HG03457 (cell line): Measurements from ENCODE around the gene RDH13.
"Not testable (repeated sequence)": the region's sequence is repeated elsewhere in the genome, so short reads cannot be mapped to it uniquely, and the experiment has no call there.

Experiments used
- ATAC-seq: cut with Tn5 transposase; IDR thresholded peaks from one replicate; pipeline ENCODE4 v1.9.1; 2021; ENCODE audit warnings: moderate number of reproducible peaks; ENCODE audit not compliant: unreplicated experiment

The RDH13 gene

DNA sequence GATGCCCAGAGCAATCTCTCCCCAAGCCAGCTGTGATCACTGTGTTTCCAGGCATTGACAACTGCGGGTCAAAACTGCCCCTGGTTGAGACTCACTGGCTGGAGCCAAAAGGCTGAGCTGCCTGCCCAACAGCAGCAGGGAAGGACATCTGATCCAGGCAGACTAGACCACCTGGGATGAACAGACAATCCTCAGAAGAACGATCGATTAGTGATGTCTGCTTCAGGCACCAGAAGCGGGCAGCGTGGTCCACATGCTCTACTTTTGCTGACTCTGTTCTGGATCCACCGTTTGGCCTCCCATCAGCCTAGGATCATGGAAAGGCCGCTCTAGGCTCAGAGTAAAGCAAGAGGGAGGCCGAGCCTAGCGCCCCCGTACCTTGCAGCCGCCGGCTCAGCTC, 15.0 kb downstream of the RDH13 start:
- no peak for ATAC-seq

GRCh38 chr19:55046975-55047622, 15.8 kb downstream of the RDH13 start:
- no peak for ATAC-seq

DNA sequence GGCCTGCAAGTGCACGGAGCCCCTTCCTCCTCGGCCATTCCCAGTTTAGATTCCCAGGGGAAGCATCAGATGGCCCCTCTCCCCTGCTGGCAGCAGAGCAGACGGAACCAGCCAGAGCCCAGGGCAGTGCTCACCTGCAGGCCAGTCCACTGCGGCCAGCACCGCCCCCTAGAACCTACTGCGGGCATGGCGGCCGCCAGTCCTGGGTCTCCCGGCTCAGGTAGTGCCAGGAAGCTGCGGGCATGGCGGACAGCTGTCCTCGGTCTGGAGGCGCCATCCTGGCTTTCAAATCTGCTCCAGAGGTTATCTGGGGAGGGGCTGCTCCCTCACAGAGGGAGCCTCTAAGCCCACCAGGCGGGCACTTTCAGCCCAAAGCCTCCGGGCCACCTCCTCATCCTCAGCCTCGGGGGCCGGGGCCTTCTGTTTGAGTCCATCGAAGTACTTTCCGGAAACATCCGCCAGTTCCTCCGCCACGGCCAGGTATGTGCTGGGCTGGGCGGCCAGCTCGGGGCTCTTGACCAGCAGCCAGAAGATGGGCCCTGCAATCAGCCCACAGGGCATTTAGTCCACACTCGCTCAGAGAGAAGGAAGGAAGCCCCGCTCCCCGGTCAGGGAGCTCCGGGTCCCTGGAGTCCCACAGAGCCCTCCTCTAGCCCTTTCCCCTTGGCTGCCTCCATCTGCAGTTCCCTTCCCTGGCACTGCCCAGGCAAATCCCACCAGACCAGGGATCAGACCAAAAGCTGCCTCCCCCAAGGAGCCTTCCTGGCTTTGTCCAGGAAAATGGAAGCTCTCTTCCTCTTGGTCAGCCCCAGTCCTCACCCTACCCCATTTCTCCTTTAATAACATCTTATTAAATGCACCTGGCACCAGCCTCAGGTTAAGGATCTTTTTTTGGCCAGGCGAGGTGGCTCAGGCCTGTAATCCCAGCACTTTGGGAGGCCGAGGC, 17.9 kb downstream of the RDH13 start:
- ATAC-seq = no peak

- ATAC-seq = no peak
These were observed 18.7 kb downstream of the RDH13 start for GRCh38 chr19:55044286-55044685.

DNA sequence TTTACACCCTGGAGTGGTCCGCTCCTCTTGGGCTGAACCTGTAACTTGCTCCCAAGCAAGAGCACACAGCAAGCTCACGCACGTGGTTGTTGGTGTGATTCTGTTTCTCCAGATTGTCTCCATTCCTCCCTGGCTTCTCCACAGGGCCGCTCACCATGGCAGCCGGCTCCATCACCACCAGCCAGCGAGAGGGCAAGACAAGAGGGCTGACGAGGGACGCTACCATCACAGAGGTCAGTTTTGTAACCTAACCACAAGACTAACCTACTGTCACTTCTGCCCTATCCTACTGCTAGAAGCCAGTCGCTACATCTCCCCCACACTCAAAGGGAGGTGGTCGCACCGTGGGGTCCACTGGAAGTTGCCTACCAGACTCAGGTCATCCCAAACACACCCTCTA, 20.3 kb downstream of the RDH13 start:
- ATAC-seq = no peak

DNA sequence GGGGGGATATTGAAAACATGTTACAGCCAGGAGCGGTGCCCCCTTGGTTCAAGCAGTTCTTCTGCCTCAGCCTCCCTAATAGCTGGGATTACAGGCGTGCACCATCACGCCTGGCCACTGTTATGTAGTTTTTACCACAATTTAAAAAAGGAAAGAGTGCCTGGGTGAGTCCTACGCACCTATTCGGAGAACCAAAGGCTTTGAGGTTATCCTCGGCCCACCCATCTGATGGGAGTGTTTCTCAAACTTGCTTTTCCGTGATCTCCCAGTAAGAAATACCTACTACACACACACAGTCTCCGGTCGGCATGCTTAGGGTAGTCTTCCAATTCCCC, 20.6 kb downstream of the RDH13 start:
- no peak for ATAC-seq

- no peak for ATAC-seq
These were observed 21.2 kb downstream of the RDH13 start for GRCh38 chr19:55041627-55042343.

DNA sequence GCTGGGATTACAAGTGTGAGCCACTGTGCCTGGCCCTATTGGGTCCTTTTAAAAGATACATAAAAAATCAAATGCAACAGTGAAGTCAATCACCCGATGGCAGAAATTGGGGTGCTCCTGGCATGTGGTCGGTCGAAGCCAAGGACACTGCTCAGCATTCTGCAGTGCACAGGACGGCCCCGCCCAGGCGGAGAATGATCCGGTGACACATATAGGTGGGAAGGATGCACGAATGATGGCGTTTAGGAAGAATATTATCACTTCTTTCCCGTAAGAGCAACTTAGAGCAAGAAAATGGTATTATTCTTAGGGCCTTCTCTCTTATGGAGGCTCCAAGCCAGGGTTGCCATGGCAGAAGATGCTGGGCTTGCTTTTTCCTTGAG, 21.7 kb downstream of the RDH13 start:
- no peak for ATAC-seq

GRCh38 chr19:55040654-55041053, 22.3 kb downstream of the RDH13 start:
- ATAC-seq = not testable (repeated sequence)

GRCh38 chr19:55037603-55038002, 25.3 kb downstream of the RDH13 start:
- not testable (repeated sequence) for ATAC-seq

GRCh38 chr19:55036058-55036457, 26.9 kb downstream of the RDH13 start:
- ATAC-seq = no peak

DNA sequence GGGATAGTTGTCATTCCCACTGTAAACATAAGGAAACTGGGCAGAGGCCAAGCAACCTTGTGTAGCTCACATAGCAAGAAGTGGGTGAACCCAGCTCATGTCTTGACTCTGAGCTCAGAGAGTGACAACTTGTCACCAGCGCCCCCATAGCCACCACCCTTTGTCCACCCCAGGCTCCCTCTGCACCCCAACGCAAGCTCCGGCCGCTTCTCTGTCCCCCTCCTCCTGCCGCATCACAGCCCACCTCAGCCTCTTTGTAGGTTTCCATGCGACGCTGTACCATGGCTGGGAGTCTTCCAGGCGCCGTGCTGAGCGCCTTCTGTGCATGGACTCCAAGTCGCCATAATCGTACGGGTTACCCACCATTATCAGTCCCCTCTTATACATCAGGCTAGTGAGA, 28.2 kb downstream of the RDH13 start:
- ATAC-seq = no peak

GRCh38 chr19:55032976-55033643, 29.8 kb downstream of the RDH13 start:
- ATAC-seq = not testable (repeated sequence)

- no peak for ATAC-seq
These were observed 30.7 kb downstream of the RDH13 start for GRCh38 chr19:55032170-55032800.

GRCh38 chr19:55031178-55031577, 31.8 kb downstream of the RDH13 start:
- no peak for ATAC-seq

DNA sequence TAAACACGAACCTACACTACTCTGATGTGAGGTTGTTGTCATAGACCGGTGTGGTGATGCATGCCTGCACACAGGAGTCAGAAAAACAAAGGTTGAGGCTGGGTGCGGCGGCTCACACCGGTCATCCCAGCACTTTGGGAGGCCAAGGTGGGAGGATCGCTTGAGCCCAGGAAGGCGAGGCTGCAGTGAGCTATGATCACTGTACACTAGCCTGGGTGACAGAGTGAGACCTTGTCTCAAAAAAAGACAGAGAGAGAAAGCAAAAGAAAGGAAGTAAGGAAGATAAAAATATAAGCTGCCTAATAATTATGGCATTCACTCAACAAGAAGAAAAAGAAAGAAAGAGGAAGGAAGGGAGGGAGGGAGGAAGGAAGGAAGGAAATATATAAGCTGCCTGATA, 34.2 kb downstream of the RDH13 start:
- no peak for ATAC-seq

GRCh38 chr19:55027472-55028337, 35.2 kb downstream of the RDH13 start:
- ATAC-seq = no peak

DNA sequence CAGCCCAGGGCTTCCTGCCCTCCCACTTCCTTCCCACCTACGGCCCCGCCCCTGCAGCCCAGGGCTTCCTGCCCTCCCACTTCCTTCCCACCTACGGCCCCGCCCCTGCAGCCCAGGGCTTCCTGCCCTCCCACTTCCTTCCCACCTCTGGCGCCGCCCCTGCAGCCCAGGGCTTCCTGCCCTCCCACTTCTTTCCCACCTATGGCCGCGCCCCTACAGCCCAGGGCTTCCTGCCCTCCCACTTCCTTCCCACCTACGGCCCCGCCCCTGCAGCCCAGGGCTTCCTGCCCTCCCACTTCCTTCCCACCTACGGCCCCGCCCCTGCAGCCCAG, 35.8 kb downstream of the RDH13 start:
- ATAC-seq = not testable (repeated sequence)

DNA sequence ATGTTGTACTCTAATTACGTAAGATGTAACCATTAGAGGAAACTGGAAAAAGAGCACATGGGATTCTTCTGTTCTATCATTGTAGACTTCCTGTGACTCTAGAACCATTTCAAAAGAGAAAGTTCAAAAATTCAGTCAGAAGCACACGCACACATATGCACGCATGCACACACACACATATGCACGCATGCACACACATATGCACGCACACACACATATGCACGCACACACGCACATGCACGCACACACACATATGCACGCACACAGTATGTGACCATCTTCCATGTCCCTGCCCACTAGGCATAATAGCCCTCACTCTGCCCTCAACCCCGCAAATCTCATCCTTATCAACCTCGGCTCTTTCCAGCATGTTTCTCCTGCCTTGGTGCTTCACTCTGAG, 38.8 kb downstream of the RDH13 start:
- no peak for ATAC-seq

DNA sequence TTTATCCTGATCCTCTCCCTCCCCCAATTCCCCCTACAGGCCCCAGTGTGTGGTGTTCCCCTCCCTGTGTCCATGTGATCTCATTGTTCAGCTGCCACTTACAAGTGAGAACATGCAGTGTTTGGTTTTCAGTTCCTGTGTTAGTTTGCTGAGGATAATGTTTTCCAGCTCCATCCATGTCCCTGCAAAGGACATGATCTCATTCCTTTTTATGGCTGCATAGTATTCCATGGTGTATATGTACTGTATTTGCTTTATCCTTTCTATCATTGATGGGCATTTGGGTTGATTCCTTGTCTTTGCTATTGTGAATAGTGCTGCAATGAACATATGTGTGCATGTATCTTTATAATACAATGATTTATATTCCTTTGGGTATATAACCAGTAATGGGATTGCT, 42.6 kb downstream of the RDH13 start:
- ATAC-seq = not testable (repeated sequence)
